Uterus (tissue), 2 donors: ENCODE results near the gene ITPKC.

Experiments used
- CTCF ChIP-seq, 4 experiments: fragments of 200-600 bp in 2 of 4; fragments of 450-650 bp in 2 of 4; sonication (generic) in 2 of 4; IDR thresholded peaks; one replicate each; pipeline ENCODE4 v1.5.1; 2016 to 2019; ENCODE audit warnings: antibody characterized with exemption in 4 of 4, mild to moderate bottlenecking in 2 of 4, moderate library complexity in 1 of 4
- POLR2A ChIP-seq, 2 donors: fragments of 450-650 bp; IDR thresholded peaks; one replicate each; pipeline ENCODE4 v1.6.1; 2016; ENCODE audit warnings: antibody characterized with exemption in 2 of 2, mild to moderate bottlenecking in 1 of 2, moderate library complexity in 1 of 2

- TF ChIP-seq POLR2A (IDR thresholded peaks at IDR 0.05) = no peak
- no peak for TF ChIP-seq CTCF (IDR thresholded peaks at IDR 0.05)
Observed at GRCh38 chr19:40691421-40692211, 25.3 kb upstream of the ITPKC start.
